B cell (primary cell): ENCODE measurements around the gene AAK1.

Source experiments
- EZH2 ChIP-seq: IDR thresholded peaks from 2 replicates; pipeline ENCODE4 v1.6.1; 2012; ENCODE audit warnings: borderline replicate concordance, low read depth, mild to moderate bottlenecking, moderate library complexity, low read length; ENCODE audit not compliant: insufficient read depth, poor library complexity, severe bottlenecking
- TF ChIP-seq, protein P1 (sequence below): fragments of 200-600 bp; IDR thresholded peaks from one replicate; pipeline ENCODE4 v1.8.0; 2022; ENCODE audit warnings: antibody characterized with exemption, mild to moderate bottlenecking

DNA sequence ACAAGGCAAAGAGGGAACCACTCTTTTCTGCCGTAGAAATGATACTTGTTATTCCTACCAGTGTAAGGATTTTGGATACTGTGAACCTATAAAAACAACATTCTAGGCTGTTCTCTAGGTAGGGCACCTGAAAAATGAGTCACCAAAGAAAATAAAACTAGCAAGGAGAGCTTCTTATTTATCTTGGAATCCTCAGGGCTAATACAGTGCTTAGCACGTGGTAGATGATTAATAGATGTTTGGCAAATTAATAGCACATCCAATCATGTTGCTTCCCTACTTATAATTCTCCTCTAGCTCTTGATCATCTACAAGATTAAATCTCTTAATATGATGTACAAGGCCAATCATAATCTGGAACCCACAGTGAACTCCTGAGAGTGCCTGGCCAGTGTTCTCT, 73.1 kb downstream of the AAK1 start:
- TF ChIP-seq EZH2, result no peak
- TF ChIP-seq, protein P1, sequence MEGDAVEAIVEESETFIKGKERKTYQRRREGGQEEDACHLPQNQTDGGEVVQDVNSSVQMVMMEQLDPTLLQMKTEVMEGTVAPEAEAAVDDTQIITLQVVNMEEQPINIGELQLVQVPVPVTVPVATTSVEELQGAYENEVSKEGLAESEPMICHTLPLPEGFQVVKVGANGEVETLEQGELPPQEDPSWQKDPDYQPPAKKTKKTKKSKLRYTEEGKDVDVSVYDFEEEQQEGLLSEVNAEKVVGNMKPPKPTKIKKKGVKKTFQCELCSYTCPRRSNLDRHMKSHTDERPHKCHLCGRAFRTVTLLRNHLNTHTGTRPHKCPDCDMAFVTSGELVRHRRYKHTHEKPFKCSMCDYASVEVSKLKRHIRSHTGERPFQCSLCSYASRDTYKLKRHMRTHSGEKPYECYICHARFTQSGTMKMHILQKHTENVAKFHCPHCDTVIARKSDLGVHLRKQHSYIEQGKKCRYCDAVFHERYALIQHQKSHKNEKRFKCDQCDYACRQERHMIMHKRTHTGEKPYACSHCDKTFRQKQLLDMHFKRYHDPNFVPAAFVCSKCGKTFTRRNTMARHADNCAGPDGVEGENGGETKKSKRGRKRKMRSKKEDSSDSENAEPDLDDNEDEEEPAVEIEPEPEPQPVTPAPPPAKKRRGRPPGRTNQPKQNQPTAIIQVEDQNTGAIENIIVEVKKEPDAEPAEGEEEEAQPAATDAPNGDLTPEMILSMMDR, result no peak
